NCI-H2196 treated with DMSO at 0.1 percent for 48 hours (cell line): ENCODE measurements around the gene ITIH4.

Source experiments
- DNase-seq: peaks from one replicate; lab custom pipeline; 2025; ENCODE audit not compliant: unreplicated experiment; lab: John Stamatoyannopoulos, UW

Gene ITIH4

DNA sequence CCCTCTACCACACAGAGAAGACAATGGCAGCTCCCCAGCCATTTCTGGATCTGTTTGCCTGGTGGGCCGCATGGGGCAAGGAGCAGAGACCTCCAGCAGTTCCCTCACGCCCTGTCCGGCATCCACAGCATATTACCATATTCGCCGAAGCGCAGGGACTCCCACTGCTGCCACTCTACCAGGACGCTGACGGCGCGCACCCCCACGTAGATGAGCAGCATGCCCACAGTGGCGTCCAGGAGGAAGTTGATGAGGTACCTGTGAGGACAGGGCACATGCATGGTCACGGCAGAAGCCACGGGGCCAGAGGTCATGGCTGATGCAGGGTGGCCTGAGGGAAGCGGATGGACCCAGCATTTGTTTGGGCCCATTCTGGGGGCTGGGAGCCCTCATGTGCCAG, 19.2 kb upstream of the ITIH4 start:
- DNase-seq, result no peak

GRCh38 chr3:52848617-52849016, 18.1 kb upstream of the ITIH4 start:
- no peak for DNase-seq

DNA sequence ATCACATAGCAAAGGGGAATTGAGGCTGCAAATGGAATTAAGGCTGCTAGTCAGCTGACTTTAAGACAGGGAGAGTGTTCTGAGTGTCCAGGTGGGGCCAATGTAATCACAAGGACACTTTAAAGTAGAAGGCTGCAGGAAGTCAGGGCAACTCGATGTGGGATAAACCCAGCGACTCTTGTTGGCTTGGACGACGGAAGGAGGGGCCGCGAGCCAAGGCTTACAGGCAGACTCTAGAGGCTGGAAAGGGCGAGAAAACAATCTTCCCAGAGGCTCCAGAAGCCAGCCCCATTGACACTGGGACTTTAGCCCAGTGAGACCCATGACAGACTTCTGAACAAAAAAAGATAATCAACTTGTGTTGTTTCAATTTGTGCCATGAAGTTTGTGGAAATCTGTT, 17.3 kb upstream of the ITIH4 start:
- no peak for DNase-seq

DNA sequence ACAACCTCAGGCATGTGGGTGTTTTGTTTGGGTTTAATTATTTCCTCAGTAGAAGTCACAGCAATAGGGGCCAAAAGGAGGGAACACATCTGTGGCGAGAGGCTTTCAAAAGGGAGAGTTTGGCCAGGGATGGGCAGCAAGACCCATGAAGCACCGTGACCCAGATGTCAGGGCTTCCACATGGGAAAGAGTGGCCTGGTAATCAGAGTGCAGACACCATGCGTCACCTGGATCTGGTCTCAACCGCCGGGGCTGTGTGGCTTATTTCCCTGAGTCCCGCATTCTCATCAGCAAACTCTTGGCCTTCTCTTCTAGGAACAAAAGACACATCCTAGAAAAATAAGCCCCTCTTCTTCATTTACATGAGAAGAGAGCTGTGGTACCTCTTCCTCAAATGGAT, 16.8 kb upstream of the ITIH4 start:
- DNase-seq, result no peak

DNA sequence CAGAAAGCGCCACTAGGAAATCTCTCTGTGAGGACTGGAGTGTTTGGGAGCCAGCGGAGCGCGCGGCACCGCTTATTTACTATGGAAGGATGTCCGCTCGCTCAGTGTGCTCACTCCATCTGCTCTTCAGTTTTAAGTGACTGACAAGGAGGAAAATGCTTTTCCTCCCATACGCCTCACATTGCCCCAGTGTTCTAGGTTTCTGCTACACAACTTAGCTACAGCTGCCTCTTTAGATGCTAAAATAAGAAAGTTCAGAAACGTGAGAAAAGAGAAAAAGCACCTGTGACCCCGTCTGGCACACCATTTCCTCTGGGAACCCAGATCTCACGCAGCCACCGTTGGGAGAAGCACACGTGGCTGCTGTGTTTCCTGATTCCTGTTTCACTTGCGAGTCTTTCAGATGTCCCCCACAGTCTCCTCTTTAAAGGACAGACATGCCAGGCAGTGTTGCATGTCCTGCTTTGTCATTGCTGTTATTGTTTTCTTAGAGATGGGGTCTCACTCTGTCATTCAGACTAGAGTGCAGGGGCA, 16.0 kb upstream of the ITIH4 start:
- no peak for DNase-seq

- no peak for DNase-seq
These were observed 15.4 kb upstream of the ITIH4 start for GRCh38 chr3:52845691-52846431.

- DNase-seq, result no peak
These were observed 14.7 kb upstream of the ITIH4 start for GRCh38 chr3:52845157-52845556.

DNA sequence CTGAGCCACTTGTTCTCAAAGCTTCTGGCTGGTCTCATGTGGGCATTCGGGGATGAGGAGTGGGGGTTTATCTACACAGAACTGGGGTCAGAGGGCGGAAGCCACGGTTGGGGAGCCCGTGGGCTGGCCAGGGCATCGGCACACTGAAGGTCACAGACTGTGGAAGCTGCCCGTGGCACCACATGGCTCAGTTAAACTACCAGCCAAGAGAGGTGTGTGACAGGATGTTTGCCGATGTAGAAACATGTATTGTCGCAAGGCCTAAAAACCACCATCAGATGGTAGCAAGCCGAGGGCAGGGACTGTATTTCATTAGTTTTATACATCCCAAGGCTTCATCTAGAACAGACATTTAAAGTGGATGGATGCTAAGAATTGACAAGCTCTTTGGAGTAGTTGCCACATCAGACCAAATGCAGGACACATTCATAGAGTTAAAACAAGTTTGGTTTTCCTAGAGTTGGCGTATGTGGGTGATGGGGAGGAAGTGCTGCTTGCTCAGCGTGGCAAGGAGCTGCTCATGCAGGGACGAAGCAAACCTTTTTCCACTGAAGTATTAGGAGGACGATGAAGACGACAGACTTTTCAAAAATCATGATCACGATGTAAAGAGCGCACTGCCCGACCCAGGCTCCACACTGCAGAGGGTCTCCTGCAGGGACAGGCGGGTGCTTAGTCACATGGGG, 14.0 kb upstream of the ITIH4 start:
- DNase-seq, result no peak

GRCh38 chr3:52843881-52844280, 13.4 kb upstream of the ITIH4 start:
- no peak for DNase-seq

DNA sequence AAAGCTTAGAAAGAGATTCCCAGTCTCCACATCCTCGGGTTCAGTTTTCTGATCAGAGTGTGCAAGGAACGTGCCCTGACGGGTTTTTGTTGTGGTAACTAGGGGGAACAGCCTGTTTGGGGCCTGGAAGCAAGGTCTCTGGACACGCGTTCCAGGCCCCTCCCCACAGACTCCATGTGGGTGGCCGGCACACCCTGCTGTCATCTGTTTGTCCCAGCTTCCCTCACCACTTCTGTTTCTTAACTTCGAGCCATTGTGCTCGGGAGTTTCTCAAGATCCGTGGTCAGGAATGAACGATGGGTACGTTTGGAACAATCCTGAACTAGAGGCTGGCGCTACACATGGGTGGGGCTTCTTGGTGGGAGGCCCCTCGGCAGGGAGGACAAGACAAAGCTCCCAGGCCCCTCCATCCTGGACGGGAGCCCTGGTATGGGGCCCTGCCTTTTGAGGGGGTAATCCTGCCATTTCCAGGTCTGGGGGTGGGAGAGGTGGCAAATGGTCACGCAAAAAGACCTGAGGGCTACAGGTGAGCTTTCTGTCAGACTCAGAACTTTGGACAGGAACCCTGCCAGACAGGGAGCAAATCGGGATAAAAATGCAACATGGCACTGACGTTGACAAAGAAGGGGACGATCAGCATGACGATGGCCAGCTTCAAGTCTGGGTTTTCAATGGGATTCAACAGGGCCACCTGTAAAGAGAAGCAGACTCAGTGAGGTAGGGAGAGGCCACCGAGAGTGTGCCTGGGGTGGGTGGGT, 12.8 kb upstream of the ITIH4 start:
- no peak for DNase-seq

DNA sequence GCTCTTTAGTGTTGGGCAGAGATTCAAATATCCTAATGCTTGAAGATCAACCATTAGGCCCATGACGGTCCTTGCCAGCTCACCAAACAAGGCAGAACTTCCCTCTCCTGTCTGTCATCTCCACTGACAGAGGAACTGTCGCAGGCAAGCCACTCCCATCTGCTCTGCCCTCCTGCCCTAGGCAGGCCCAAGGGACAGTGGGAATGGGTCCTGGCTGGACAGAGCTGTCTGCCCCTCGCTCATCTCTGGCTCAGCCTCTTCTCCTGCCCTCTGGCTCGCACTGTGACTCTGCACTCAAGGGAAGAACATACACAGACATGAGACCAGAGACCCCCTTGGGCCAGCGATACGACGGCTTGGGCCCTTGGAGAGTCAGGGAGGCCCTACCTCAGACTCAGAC, 12.0 kb upstream of the ITIH4 start:
- DNase-seq, result no peak

- no peak for DNase-seq
These were observed 11.5 kb upstream of the ITIH4 start for GRCh38 chr3:52841981-52842340.

DNA sequence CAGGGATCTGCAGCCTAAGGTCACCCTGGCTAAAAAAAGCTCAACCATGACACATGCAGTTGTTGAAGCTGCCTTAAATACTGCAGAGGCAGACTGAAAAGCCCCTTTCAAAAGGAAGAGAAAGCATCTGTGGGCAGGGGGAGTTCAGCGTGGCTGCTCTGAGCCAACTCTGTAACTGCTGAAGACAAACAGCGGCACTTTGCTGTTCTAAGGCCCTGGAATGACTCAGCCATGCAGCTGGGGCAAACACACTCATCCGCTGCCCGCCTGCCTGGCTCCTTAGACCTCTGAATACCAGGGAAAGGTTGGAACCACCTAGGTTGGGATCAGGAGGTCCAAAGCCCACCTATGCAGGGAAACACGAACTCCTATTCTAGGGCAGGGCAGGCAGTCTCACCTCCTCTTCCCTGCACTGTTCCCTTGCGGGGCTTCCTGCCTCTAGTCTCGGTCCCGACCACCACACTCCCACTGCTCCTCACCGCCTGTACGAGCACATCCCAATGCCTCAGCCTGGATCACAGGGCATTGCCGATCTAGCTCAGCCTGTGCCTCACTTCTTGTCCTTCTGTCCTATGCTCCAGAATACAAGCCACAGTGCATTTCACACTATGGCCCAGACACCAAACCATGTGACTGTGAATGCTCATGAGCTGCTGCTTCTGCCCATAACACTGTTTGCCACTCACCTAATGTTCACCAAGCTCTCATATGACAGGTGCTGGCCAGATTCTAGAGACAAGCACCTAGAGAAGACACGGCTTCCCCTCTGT, 10.9 kb upstream of the ITIH4 start:
- DNase-seq, result no peak

DNA sequence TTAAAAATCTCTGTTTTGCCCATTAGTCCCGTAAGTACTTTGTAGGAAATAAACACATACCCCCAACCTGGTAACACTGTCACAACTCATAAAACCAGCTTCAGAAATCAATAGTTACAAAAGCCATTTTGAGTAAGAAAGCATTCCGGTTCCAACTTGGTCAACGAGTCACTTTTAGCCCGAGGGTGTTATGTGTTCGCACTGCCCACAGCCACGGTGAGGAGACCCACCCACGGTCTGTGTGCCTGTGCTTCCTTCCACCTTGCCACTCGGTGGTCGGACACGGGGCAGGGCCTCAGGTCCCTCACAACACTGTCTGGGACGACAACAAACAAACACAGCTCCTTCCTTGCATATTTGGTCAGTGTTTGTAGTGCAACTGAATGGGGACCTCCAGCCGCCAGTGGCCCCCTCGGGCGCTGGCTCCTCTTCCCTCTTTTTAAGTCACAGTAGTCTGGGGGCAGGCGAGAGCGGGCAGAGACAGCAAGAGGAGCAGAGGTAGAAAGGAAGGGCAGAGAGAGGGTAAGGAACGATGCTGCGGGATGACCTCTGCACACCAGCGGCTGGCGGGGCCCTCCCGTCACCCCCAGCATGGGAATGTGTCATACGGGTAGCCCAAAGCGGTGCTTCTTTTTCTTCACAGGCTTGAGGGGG, 9.5 kb upstream of the ITIH4 start:
- DNase-seq, result no peak

DNA sequence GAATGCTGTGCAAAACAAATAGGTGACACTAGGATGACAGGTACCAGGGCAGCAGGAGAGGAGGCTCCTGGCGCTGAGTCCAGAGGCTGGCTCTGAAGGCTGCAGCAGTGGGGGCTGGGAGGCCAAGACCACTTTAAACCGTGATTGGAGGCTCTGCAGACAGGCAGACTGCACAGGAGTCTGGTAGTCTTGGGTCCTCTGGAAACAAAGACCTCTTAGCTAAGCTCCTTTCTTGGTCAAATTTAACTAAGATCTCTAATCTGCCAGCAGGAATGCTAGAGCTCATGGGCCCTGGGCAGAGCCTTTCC, 8.8 kb upstream of the ITIH4 start:
- no peak for DNase-seq

GRCh38 chr3:52838561-52839267, 8.2 kb upstream of the ITIH4 start:
- DNase-seq, result no peak

GRCh38 chr3:52836986-52837385, 6.5 kb upstream of the ITIH4 start:
- DNase-seq, result no peak

- no peak for DNase-seq
These were observed 6.0 kb upstream of the ITIH4 start for GRCh38 chr3:52836471-52836845.

DNA sequence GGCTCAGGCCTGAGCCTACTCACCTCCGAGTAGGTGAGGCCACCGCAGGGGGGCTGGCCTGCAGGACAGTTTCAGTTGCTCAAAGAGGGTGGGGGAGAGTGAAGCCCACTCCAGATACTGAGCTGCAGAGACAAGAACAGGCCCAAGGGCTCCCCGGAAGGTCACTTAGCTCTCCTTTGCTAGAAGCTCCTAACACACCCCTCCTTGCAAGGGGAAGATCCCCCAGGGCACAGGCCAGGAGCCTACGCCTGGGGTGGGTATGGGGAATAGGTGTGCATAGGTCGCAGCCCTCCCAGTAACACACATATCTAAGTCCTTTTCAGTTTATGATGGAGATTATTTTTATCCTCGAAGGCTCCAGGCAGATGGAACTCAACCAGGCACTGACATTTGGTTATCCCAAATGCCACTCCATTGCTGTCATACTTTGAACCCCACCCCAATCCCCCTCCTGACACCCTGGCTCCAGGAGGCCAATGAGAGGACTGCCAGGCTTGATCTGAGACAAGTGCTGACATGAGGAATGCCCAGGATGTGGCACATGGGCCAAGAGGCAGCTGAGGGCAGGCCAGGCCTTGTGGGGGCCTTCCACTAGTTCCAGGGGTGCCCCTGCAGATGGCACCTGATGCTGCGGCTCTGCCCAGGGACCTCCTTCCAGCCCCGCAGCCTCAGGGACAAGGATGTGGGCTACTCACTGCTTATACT, 5.4 kb upstream of the ITIH4 start:
- no peak for DNase-seq
